Adrenal gland (tissue), 12 donors: ENCODE data around the gene THBS2. TPM values are rescaled to one million over a fixed set of nuclear protein-coding genes. Genes with fewer than 3 reads are reported as not detected.

Source experiments
- DNase-seq, 7 donors: peaks; one replicate each; pipeline ENCODE4 v3.0.0-alpha.2; 2019 to 2020
- H3K27ac ChIP-seq, 5 donors: fragments of 200-600 bp; sonication (generic) in 4 of 5; 1 replicate in 3 of 5; 2 replicates in 2 of 5; pipeline versions ENCODE4 v1.5.1 to v1.8.0; 2016 to 2020; ENCODE audit warnings: mild to moderate bottlenecking in 1 of 5
- H3K27me3 ChIP-seq: fragments of 200-600 bp; 2 replicates; pipeline ENCODE4 v1.8.0; 2021
- H3K36me3 ChIP-seq, 2 donors: fragments of 200-600 bp; replicated peaks in 1 of 2; 1 replicate in 1 of 2; 2 replicates in 1 of 2; pipeline versions ENCODE4 v1.5.1 to v1.8.0; 2018 to 2022
- H3K4me1 ChIP-seq, 2 donors: fragments of 200-600 bp; replicated peaks in 1 of 2; 1 replicate in 1 of 2; 2 replicates in 1 of 2; pipeline versions ENCODE4 v1.5.1 to v1.8.0; 2018 to 2021
- H3K4me3 ChIP-seq, 4 donors: fragments of 200-600 bp; sonication (generic) in 3 of 4; one replicate each; pipeline ENCODE4 v1.5.1; 2016 to 2018
- H3K9me3 ChIP-seq, 3 donors: fragments of 200-600 bp; sonication (generic) in 1 of 3; replicated peaks in 1 of 3; 1 replicate in 2 of 3; 2 replicates in 1 of 3; pipeline versions ENCODE4 v1.5.1 to v1.8.0; 2016 to 2021
- CTCF ChIP-seq, 6 experiments: fragments of 450-650 bp in 4 of 6; fragments of 200-600 bp in 2 of 6; sonication (generic) in 1 of 6; IDR thresholded peaks; 1 replicate in 5 of 6; 2 replicates in 1 of 6; pipeline versions ENCODE4 v1.5.1 to v1.8.0; 2016 to 2021; ENCODE audit warnings: antibody characterized with exemption in 6 of 6, mild to moderate bottlenecking in 2 of 6, moderate library complexity in 1 of 6
- POLR2A ChIP-seq, 2 donors: fragments of 450-650 bp; IDR thresholded peaks; one replicate each; pipeline ENCODE4 v1.6.1; 2017; ENCODE audit warnings: antibody characterized with exemption in 2 of 2, mild to moderate bottlenecking in 2 of 2, moderate library complexity in 1 of 2
- WGBS, 4 donors: extraction: QIAGEN DNeasy Blood & Tissue Kit in 2 of 4; methylation state at CpG; one replicate each; pipeline versions ENCODE4 v1.1.5 to v1.1.7; 2013 to 2017; 5-methylcytosine and 5-hydroxymethylcytosine counted together
- intact Hi-C, 2 donors: fragments of 100-400 bp; cut with DNase I; formaldehyde crosslinking; loops; one replicate each; pipeline versions ENCODE4 v1.14.1 to v1.15.0; 2022 to 2023
- polyA plus RNA-seq, 3 donors: library from polyadenylated mRNA; stranded (reverse); fragments of 200-250 nt in 2 of 3; fragments of 350-450 nt in 1 of 3; fragmentation: Illumina TruSeq in 1 of 3; extraction: RNeasy Lipid Tissue Mini Kit (QIAGEN cat#74804) in 1 of 3; gene quantifications; one replicate each; pipeline ENCODE4 v1.2.3, GENCODE V29; 2013 to 2014
- total RNA-seq, 9 donors: library from RNA; depleted of rRNA in 4 of 9; stranded (reverse); fragments of >200 nt in 4 of 9; fragments of 120-200 nt in 1 of 9; fragmentation: NEBNext Ultra II Directional in 1 of 9; extraction: Animal tissue kit (Norgen Biotek cat#: 25700) in 1 of 9; gene quantifications; one replicate each; pipeline versions ENCODE4 v1.1.0 to v1.2.4, GENCODE V29; 2013 to 2023
- donor health status: healthy with polysubstance abuse.
- donor health status: Bipolar disorder and iron deficiency.
- donor health status: DM: yes; HTN: yes; CAD: no.
- donor health status: DM: no; HTN: no; CAD: no.
- donor health status: DM: no; HTN: no; CAD: no.
- donor health status: DM: yes; HTN: yes; CAD: no.

Gene THBS2
- total and polyA plus RNA-seq, 12 donors, result 5.6 to 72.7 (median 14.8) TPM

GRCh38 chr6:169241688-169242350 lies 11.8 kb downstream of the THBS2 start:
- Histone ChIP-seq H3K4me3 (no peak overlapping the region), H3K36me3 (no peaks in the 10 kb centered on the region), H3K27ac (no peak overlapping the region), H3K4me1 (peaks cover 5 to 7% of the 10 kb centered on the region in 2 donors), H3K27me3 (no peaks in the 10 kb centered on the region), H3K9me3 (no peaks in the 10 kb centered on the region)
- TF ChIP-seq CTCF (IDR thresholded peaks at IDR 0.05) (no peak), POLR2A (IDR thresholded peaks at IDR 0.05) (no peak)
- DNase-seq, result no peak
- 92 to 97% (median 93%) methylated on average over 31 to 32 of the region's 32 CpGs for WGBS, 4 donors
- intact Hi-C loops, result no loop called here

- Histone ChIP-seq H3K9me3 (no peaks in the 10 kb centered on the region), H3K27ac (no peak overlapping the region), H3K36me3 (no peaks in the 10 kb centered on the region), H3K27me3 (no peaks in the 10 kb centered on the region), H3K4me3 (no peak overlapping the region), H3K4me1 (peaks cover 0 to 3% of the 10 kb centered on the region in 2 donors)
- intact Hi-C loops, result no loop called here
- DNase-seq, result no peak
- 88 to 93% (median 92%) methylated on average over 20 to 28 of the region's 28 CpGs for WGBS, 4 donors
- no peak for TF ChIP-seq POLR2A (IDR thresholded peaks at IDR 0.05)
- no peak for TF ChIP-seq CTCF (IDR thresholded peaks at IDR 0.05)
Observed at GRCh38 chr6:169240591-169241390, 12.9 kb downstream of the THBS2 start.

- Histone ChIP-seq H3K36me3 (no peaks in the 10 kb centered on the region), H3K4me1 (no peaks in the 10 kb centered on the region), H3K27me3 (no peaks in the 10 kb centered on the region), H3K9me3 (no peaks in the 10 kb centered on the region), H3K4me3 (no peak overlapping the region), H3K27ac (no peak overlapping the region)
- WGBS, 4 donors, result 76 to 85% (median 79%) methylated on average over 11 of the region's 11 CpGs
- intact Hi-C loops, result no loop called here
- no peak for DNase-seq
- TF ChIP-seq CTCF (IDR thresholded peaks at IDR 0.05), result no peak
- TF ChIP-seq POLR2A (IDR thresholded peaks at IDR 0.05), result no peak
Observed at GRCh38 chr6:169240125-169240524, 13.5 kb downstream of the THBS2 start.

GRCh38 chr6:169239181-169239580 lies 14.5 kb downstream of the THBS2 start:
- intact Hi-C loops, result no loop called here
- DNase-seq, result no peak
- Histone ChIP-seq H3K27me3 (no peaks in the 10 kb centered on the region), H3K4me3 (no peak overlapping the region), H3K27ac (no peak overlapping the region), H3K4me1 (no peaks in the 10 kb centered on the region), H3K9me3 (no peaks in the 10 kb centered on the region), H3K36me3 (no peaks in the 10 kb centered on the region)
- 56 to 92% (median 86%) methylated on average over 6 to 7 of the region's 7 CpGs for WGBS, 4 donors
- TF ChIP-seq CTCF (IDR thresholded peaks at IDR 0.05), result no peak
